Measurements from ENCODE around the gene COASY. TPM values are rescaled to one million over a fixed set of nuclear protein-coding genes. Genes with fewer than 3 reads are reported as not detected.
A peak's percentile ranks its signal among the peaks of the same experiment; 100 is the strongest.
"Not testable (repeated sequence)": the region's sequence is repeated elsewhere in the genome, so short reads cannot be mapped to it uniquely, and the experiment has no call there.

The COASY gene
- total RNA-seq, 2 donors from 2014 or later: 20.8 to 21.1 TPM

DNA sequence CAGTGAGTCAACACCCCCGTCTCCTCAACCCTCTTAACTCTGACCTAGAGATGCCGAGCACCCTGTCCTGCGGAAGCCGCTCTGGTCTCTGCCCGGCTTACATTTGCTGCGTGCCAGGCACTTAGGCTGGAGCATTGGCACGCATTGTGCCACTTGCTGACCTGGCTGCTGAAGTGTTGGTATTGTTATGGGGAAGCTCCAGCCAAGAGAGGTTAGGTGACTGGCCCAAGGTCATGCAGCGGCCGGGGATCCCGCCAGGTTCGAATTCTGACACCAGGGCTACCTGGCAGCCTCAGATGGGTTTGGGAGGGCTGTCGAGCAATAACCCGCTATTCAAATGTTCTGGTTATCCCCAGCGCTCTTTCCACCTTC, 14.3 kb upstream of the COASY start:
- no peak for TF ChIP-seq CTCF (IDR thresholded peaks at IDR 0.05)
- H3K4me3 ChIP-seq: no peak overlapping the region
- ATAC-seq (ENCODE audit: insufficient number of reproducible peaks, low FRiP score, low read depth) (no peak), DNase-seq (ENCODE audit: low spot score) (no peak)
- peaks cover 1 to 3% of the 10 kb centered on the region in 2 donors for H3K4me1 ChIP-seq (ENCODE audit: control insufficient read depth in 1 of 2, low read depth in 2 of 2)
- H3K27me3 ChIP-seq (replicated peaks; ENCODE audit: insufficient read depth): no peaks in the 10 kb centered on the region
- H3K9me3 ChIP-seq: no peaks in the 10 kb centered on the region
- H3K36me3 ChIP-seq: peaks cover 7% of the 10 kb centered on the region
- no peak overlapping the region for H3K27ac ChIP-seq

DNA sequence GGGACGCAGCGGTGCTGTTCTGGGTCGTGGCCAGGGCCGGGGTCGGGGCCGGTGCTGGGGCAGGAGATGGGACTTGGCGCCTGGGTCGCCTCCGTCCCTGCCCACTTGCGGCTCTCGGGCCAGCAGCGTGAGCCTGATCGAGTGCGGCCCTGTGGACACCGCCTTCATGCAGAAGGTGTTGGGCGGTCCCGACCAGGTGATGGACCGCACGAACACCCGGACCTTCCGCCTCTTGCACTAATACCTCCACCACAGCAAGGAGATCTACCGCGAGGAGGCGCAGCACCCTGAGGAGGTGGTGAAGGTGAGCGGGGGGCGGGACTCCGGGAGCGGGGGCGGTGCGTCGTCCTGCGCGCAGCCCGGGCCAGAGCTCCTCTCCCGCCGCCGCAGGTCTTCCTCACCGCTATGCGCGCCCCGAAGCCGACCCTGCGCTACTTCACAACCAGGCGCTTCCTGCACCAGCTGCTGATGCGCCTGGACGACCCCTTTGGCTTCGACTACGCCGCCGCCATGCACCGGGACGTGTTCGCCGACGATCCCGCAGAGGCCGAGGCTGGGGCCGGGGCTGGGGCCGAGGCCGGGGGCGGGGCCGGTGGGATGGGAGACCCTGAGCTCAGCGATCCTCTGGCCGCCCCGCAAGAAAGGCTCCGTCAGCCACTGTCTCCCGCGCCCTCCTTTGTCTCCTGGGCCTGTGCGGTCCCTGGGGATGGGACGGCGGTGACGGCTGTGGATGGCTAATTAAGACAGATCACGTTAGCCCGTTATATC, 13.7 kb upstream of the COASY start:
- Histone ChIP-seq H3K36me3 (peaks cover 1% of the 10 kb centered on the region), H3K27me3 (replicated peaks; ENCODE audit: insufficient read depth) (no peaks in the 10 kb centered on the region), H3K27ac (no peak overlapping the region), H3K4me3 (peak overlapping the region; percentile 32), H3K4me1 (ENCODE audit: control insufficient read depth in 1 of 2, low read depth in 2 of 2) (peaks cover 3 to 7% of the 10 kb centered on the region in 2 donors), H3K9me3 (no peaks in the 10 kb centered on the region)
- DNase-seq (ENCODE audit: low spot score) (no peak), ATAC-seq (ENCODE audit: insufficient number of reproducible peaks, low FRiP score, low read depth) (no peak)
- TF ChIP-seq CTCF (IDR thresholded peaks at IDR 0.05): no peak

DNA sequence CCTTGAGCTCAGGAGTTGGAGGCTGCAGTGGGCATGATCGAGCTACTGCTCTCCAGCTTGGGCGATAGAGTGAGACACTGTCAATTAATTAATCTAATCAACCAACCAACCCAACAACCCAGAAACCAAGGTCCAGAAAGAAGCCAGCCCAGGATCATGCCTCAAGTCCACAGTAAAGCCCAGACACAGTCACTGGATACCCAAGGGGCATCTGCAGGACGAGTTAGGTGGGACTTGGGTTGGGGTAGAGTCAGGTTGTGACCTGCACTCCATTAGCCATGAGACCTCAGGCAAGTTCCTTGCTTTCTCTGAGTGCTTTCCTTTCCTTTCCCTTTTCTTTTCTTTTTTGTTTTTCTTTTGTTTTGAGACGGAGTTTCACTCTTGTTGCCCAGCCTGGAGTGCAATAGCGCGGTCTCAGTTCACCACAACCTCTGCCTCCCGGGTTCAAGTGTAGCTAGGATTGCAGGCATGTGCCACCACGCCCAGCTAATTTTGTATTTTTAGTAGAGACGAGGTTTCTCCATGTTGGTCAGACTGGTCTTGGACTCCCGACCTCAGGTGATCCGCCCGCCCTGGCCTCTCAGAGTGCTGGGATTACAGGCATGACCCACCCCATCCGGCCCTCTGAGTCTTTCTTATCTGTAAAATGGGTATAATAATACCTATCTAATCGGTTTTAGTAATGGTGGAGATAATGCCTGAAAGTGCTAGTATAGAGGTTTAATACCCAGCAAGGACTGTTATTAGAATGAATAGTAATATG, 12.8 kb upstream of the COASY start:
- no peak for TF ChIP-seq CTCF (IDR thresholded peaks at IDR 0.05)
- Histone ChIP-seq H3K4me3 (no peak overlapping the region), H3K27me3 (replicated peaks; ENCODE audit: insufficient read depth) (no peaks in the 10 kb centered on the region), H3K4me1 (ENCODE audit: control insufficient read depth in 1 of 2, low read depth in 2 of 2) (peaks cover 11 to 16% of the 10 kb centered on the region in 2 donors), H3K27ac (no peak overlapping the region), H3K9me3 (no peaks in the 10 kb centered on the region), H3K36me3 (no peaks in the 10 kb centered on the region)
- ATAC-seq (ENCODE audit: insufficient number of reproducible peaks, low FRiP score, low read depth) (no peak), DNase-seq (ENCODE audit: low spot score) (no peak)

DNA sequence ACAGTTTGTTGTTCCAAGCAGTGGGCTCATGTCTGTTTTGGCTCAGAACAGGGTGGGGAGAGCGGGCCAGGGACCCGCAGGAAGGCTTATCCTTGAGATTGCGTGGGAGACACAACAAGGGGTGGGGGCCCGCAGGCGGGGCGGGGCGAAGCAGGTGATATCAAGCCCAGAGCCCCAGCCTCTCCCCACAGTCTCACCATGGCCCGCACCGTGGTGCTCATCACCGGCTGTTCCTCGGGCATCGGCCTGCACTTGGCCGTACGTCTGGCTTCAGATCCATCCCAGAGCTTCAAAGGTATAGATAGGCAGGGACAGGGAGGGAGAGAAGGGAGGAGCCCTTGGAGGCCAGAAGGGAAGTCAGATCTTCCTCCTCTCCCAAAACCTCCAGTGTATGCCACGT, 9.2 kb upstream of the COASY start, which contains the start of gene HSD17B1:
HSD17B1 (plus strand) TSS at position 188 of the 400 bp plus-strand sequence; CDS start at position 199, 11 bp downstream.
- not testable (repeated sequence) for ATAC-seq (ENCODE audit: insufficient number of reproducible peaks, low FRiP score, low read depth); H3K9me3 ChIP-seq; DNase-seq (ENCODE audit: low spot score); H3K36me3 ChIP-seq; H3K27me3 ChIP-seq (replicated peaks; ENCODE audit: insufficient read depth)
- Histone ChIP-seq H3K4me3 (peak within 1 kb of the TSS; percentile 93), H3K4me1 (ENCODE audit: control insufficient read depth in 1 of 2, low read depth in 2 of 2) (peaks cover 17 to 26% of the 10 kb centered on the region in 2 donors), H3K27ac (peak within 1 kb of the TSS; percentile 70 to 81)

DNA sequence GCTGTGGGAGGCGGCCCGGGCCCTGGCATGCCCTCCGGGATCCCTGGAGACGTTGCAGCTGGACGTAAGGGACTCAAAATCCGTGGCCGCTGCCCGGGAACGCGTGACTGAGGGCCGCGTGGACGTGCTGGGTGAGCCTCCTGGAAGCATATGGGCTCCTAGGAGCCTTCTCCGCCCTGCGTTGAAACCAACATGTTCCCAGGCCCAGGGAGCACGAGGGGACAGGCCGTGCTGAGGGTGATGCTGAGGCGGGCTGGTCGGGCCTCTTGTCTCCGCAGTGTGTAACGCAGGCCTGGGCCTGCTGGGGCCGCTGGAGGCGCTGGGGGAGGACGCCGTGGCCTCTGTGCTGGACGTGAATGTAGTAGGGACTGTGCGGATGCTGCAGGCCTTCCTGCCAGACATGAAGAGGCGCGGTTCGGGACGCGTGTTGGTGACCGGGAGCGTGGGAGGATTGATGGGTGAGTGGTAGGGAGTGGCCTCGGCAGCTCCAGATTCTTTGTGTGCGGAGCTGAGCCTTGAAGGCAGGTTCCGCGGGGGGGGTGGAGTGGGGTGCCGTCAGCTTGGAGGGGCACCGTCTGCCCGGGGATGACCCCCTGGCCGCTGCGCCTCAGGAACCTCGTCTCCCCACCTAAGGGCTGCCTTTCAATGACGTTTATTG, 8.7 kb upstream of the COASY start:
- peak overlapping the region; percentile 70 to 81 for H3K27ac ChIP-seq
- H3K9me3 ChIP-seq: no peaks in the 10 kb centered on the region
- TF ChIP-seq CTCF (IDR thresholded peaks at IDR 0.05): no peak
- ATAC-seq (ENCODE audit: insufficient number of reproducible peaks, low FRiP score, low read depth): no peak
- DNase-seq (ENCODE audit: low spot score): no peak
- no peaks in the 10 kb centered on the region for H3K36me3 ChIP-seq
- peaks cover 17 to 26% of the 10 kb centered on the region in 2 donors for H3K4me1 ChIP-seq (ENCODE audit: control insufficient read depth in 1 of 2, low read depth in 2 of 2)
- H3K4me3 ChIP-seq: peak overlapping the region; percentile 93
- H3K27me3 ChIP-seq (replicated peaks; ENCODE audit: insufficient read depth): no peaks in the 10 kb centered on the region

Data from thoracic aorta (tissue), 2 donors.